Midbrain (tissue), 1 donor: ENCODE data around the gene PHF24.
A peak's percentile ranks its signal among the peaks of the same experiment; 100 is the strongest.

Source experiments
- DNase-seq: peaks from one replicate; lab custom pipeline; 2025; lab: John Stamatoyannopoulos, UW

PHF24 gene

GRCh38 chr9:34983209-34983608, 25.1 kb downstream of the PHF24 start:
- DNase-seq = no peak

GRCh38 chr9:34984049-34984448, 26.0 kb downstream of the PHF24 start:
- DNase-seq = no peak

- peak; percentile 54 for DNase-seq
These were observed 27.3 kb downstream of the PHF24 start for GRCh38 chr9:34985311-34985899.

- peak; percentile 63 for DNase-seq
These were observed 28.5 kb downstream of the PHF24 start for GRCh38 chr9:34986540-34987047.

GRCh38 chr9:34987160-34987901, 29.2 kb downstream of the PHF24 start:
- no peak for DNase-seq

- peak; percentile 61 for DNase-seq
These were observed 30.3 kb downstream of the PHF24 start for GRCh38 chr9:34988218-34989002.

- DNase-seq = peak; percentile 100
These were observed 31.2 kb downstream of the PHF24 start, which contains the start of gene DNAJB5 for GRCh38 chr9:34989003-34989945. TSS of gene DNAJB5 (plus strand) at chr9:34989745. CDS start at chr9:34990631, 886 bp downstream.

- peak; percentile 16 for DNase-seq
These were observed 32.0 kb downstream of the PHF24 start for GRCh38 chr9:34989946-34990635.

GRCh38 chr9:34990908-34991606, 33.0 kb downstream of the PHF24 start:
- no peak for DNase-seq

GRCh38 chr9:34991607-34992375, 33.7 kb downstream of the PHF24 start:
- DNase-seq = peak; percentile 48

GRCh38 chr9:34992376-34992951, 34.4 kb downstream of the PHF24 start:
- peak; percentile 17 for DNase-seq

GRCh38 chr9:34993502-34994259, 35.6 kb downstream of the PHF24 start:
- peak; percentile 62 for DNase-seq

- peak; percentile 37 for DNase-seq
These were observed 36.3 kb downstream of the PHF24 start for GRCh38 chr9:34994260-34994899.

- DNase-seq = no peak
These were observed 37.0 kb downstream of the PHF24 start for GRCh38 chr9:34994900-34995669.

- no peak for DNase-seq
These were observed 37.6 kb downstream of the PHF24 start for GRCh38 chr9:34995670-34996060.

GRCh38 chr9:34996181-34996904, 38.3 kb downstream of the PHF24 start:
- DNase-seq = no peak
